OCI-LY7 (cell line): ENCODE measurements around the gene WDFY4. TPM values are rescaled to one million over a fixed set of nuclear protein-coding genes. Genes with fewer than 3 reads are reported as not detected.

Experiments
- BruUV-seq: library from RNA; stranded (reverse); fragments of 400-500 nt; replicated peaks from 2 replicates; lab custom pipeline; 2021; lab: Mats Ljungman, UMichigan
- CTCF ChIA-PET: fragments of 300-600 bp; sonication (Branson Sonifier 250); formaldehyde crosslinking; loops from one replicate; lab custom pipeline; 2022; ENCODE audit warnings: antibody characterized with exemption; ENCODE audit not compliant: unreplicated experiment; lab: Charles Lee
- POLR2A ChIA-PET: fragments of 300-600 bp; sonication (Branson Sonifier 250); formaldehyde crosslinking; loops from one replicate; lab custom pipeline; 2022; ENCODE audit warnings: antibody characterized with exemption; lab: Charles Lee
- DNase-seq: peaks from one replicate; pipeline ENCODE4 v3.0.0-alpha.2; 2015; ENCODE audit warnings: low spot score
- H2AFZ ChIP-seq: fragments of 200-600 bp; sonication (generic), shearing (Covaris generic); 2 replicates; pipeline ENCODE4 v1.6.1; 2014; ENCODE audit warnings: mild to moderate bottlenecking, antibody characterized with exemption, low read length, moderate library complexity
- H3K27ac ChIP-seq: fragments of 200-600 bp; sonication (generic); 2 replicates; pipeline ENCODE4 v1.5.1; 2014; ENCODE audit warnings: mixed run types, low read depth, mild to moderate bottlenecking, moderate library complexity, low read length, inconsistent platforms; ENCODE audit not compliant: poor library complexity, severe bottlenecking
- H3K36me3 ChIP-seq: fragments of 200-600 bp; sonication (generic); 2 replicates; pipeline ENCODE4 v1.6.1; 2014; ENCODE audit warnings: mild to moderate bottlenecking, antibody characterized with exemption, low read length, moderate library complexity, mixed read lengths; ENCODE audit not compliant: insufficient read depth
- H3K4me1 ChIP-seq: fragments of 200-600 bp; sonication (generic); 2 replicates; pipeline ENCODE4 v1.5.1; 2014; ENCODE audit warnings: mild to moderate bottlenecking, low read length; ENCODE audit not compliant: insufficient read depth, poor library complexity, severe bottlenecking
- H3K4me2 ChIP-seq: fragments of 200-600 bp; sonication (generic); 2 replicates; pipeline ENCODE4 v1.6.1; 2014; ENCODE audit warnings: mild to moderate bottlenecking, low read length
- H3K4me3 ChIP-seq: fragments of 200-600 bp; sonication (generic); 2 replicates; pipeline ENCODE4 v1.5.1; 2014; ENCODE audit warnings: mild to moderate bottlenecking, low read depth, low read length; ENCODE audit not compliant: poor library complexity, severe bottlenecking
- H3K79me2 ChIP-seq: fragments of 200-600 bp; sonication (generic); 2 replicates; pipeline ENCODE4 v1.6.1; 2016; ENCODE audit warnings: low read depth, mild to moderate bottlenecking, low read length, moderate library complexity, mixed read lengths; ENCODE audit not compliant: insufficient read depth
- H3K9me2 ChIP-seq: fragments of 200-600 bp; sonication (generic); 2 replicates; pipeline ENCODE4 v1.6.1; 2016; ENCODE audit warnings: mild to moderate bottlenecking, low read length, mixed read lengths; ENCODE audit not compliant: insufficient read depth
- H3K9me3 ChIP-seq: fragments of 200-600 bp; sonication (generic); 2 replicates; pipeline ENCODE4 v1.6.1; 2014; ENCODE audit warnings: mild to moderate bottlenecking, mixed run types, low read length, mixed read lengths
- H4K20me1 ChIP-seq: fragments of 200-600 bp; sonication (generic); 2 replicates; pipeline ENCODE4 v1.6.1; 2014; ENCODE audit warnings: mild to moderate bottlenecking, antibody characterized with exemption, low read length, moderate library complexity, mixed read lengths; ENCODE audit not compliant: insufficient read depth
- CTCF ChIP-seq: fragments of 200-600 bp; sonication (generic); conservative IDR thresholded peaks from 2 replicates; pipeline ENCODE4 v1.5.1; 2014; ENCODE audit warnings: mild to moderate bottlenecking, antibody characterized with exemption, low read length, moderate library complexity, mixed read lengths
- EZH2phosphoT487 ChIP-seq: fragments of 200-600 bp; sonication (generic); IDR thresholded peaks from 2 replicates; pipeline ENCODE4 v1.6.1; 2018; ENCODE audit warnings: low read depth, borderline replicate concordance, mild to moderate bottlenecking, mixed run types, antibody characterized with exemption, low read length, moderate library complexity, mixed read lengths
- intact Hi-C: fragments of 100-400 bp; cut with micrococcal nuclease; formaldehyde crosslinking; loops from one replicate; pipeline ENCODE4 v1.10.0; 2022; ENCODE audit not compliant: unreplicated experiment
- total RNA-seq, 2 experiments: library from RNA; depleted of rRNA in 1 of 2; stranded (reverse); fragments of >200 nt in 1 of 2; shearing (Covaris generic) in 1 of 2; gene quantifications; 2 replicates each; pipeline ENCODE4 v1.2.3, GENCODE V29; 2014 to 2022

WDFY4 gene
- total RNA-seq, 2 experiments from 2014 or later = 51.5 to 85.6 TPM

DNA sequence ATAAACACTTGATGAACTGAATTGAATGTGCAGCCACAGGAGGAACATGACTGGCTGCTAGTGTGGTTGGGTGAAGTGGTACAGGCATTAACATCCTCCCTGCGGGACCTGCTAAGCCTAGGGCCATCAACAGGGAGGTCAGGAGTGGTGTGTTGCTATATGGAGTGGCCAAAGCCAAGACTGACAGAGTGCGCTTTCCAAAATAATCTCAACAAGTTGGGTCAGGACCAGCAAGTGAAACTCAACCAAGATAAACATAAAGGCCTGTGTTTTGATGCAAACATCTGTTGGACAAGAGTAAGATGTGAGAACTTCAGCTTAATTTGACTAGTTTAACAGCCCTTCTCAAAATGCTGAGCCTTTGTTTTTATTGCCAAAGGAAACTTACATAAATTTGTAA is 97.7 kb downstream of the WDFY4 start:
- BruUV-seq = TSS peak; percentile 34
- Histone ChIP-seq H4K20me1 (no peaks in the 10 kb centered on the region), H3K9me2 (no peaks in the 10 kb centered on the region), H3K27ac (no peak overlapping the region), H3K4me3 (no peak overlapping the region), H3K9me3 (no peaks in the 10 kb centered on the region), H3K4me1 (no peaks in the 10 kb centered on the region), H3K4me2 (no peak overlapping the region), H2AFZ (no peak overlapping the region), H3K36me3 (peaks cover 94% of the 10 kb centered on the region), H3K79me2 (no peaks in the 10 kb centered on the region)
- no peak for DNase-seq
- TF ChIP-seq EZH2phosphoT487 = no peak
- TF ChIP-seq CTCF = no peak
- ChIA-PET CTCF (no interaction called here), POLR2A (no interaction called here)
- intact Hi-C loops = no loop called here

DNA sequence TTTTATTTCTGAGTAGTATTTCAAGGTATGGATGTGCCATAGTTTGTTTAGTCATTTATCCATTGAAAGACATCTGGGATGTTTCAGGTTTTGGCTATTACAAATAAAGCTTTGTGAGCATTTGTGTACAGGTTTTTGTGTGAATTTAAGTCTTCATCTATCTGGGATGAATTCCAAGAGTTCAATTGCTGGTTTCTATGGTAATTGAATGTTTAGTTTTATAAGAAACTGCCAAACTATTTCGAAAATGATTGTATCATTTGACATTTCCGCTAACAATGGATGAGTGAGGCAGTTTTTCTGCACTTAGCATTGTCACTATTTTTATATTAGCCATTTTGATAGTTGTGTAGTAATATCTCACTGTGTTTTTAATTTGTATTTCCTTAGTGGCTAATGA is 99.4 kb downstream of the WDFY4 start:
- BruUV-seq = no TSS peak
- H3K36me3 ChIP-seq = peaks cover 92% of the 10 kb centered on the region

More for the DNA sequence above, 99.4 kb downstream of the WDFY4 start:
- TF ChIP-seq EZH2phosphoT487 (no peak), CTCF (no peak)
- ChIA-PET CTCF (no interaction called here), POLR2A (interaction anchor here (0.7 kb wide), 2 partner anchors 40 to 368 kb away, joined by 3 read pairs; no protein-coding TSS in a partner anchor)
- no peak overlapping the region for H2AFZ ChIP-seq
- DNase-seq = no peak
- no peaks in the 10 kb centered on the region for H3K9me2 ChIP-seq
- intact Hi-C loops = no loop called here
- no peak overlapping the region for H3K4me2 ChIP-seq
- H4K20me1 ChIP-seq = no peaks in the 10 kb centered on the region
- no peaks in the 10 kb centered on the region for H3K4me1 ChIP-seq
- H3K79me2 ChIP-seq = no peaks in the 10 kb centered on the region
- H3K9me3 ChIP-seq = no peaks in the 10 kb centered on the region
- no peak overlapping the region for H3K27ac ChIP-seq
- H3K4me3 ChIP-seq = no peak overlapping the region
